Measurements from ENCODE around the gene SLC2A9. TPM values are rescaled to one million over a fixed set of nuclear protein-coding genes. Genes with fewer than 3 reads are reported as not detected.
A peak's percentile ranks its signal among the peaks of the same experiment; 100 is the strongest.

SLC2A9 gene
- total RNA-seq, 2 experiments from 2014 or later, result 0.54 TPM

DNA sequence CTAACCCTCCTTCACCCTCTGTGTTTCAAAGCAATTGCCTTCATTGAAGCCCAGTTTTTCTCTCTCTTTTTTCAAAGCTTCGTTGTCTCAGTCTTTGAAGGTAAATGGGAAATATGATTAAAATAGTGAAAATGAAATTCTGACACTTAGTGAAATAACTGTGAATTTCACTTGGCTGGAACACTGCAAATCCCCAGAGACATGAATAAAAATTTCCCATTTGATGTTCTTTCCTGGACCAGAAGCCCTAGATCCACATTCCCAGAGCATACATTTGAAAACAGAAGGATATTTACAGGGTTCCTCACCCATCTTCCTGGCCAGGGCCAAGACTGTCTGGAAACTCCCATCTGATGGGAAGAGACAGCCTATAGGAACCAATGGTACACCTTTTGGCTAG, 45.0 kb downstream of the SLC2A9 start:
- intact Hi-C loops (cut with micrococcal nuclease), result no loop called here
- CTCF ChIA-PET, result interaction anchor here (1.6 kb wide), 1 partner anchor 38 kb away, joined by 7 read pairs; no protein-coding TSS in a partner anchor
- DNase-seq (no peak), ATAC-seq (no peak)
- POLR2A ChIA-PET, result no interaction called here
- Mint-ChIP-seq H3K27me3 (no peaks in the 10 kb centered on the region), H3K4me3 (no peak overlapping the region), H3K4me1 (ENCODE audit: low read depth) (peaks cover 1% of the 10 kb centered on the region), H3K36me3 (ENCODE audit: low read depth) (peaks cover 11% of the 10 kb centered on the region), H3K27ac (no peak overlapping the region), H3K9me3 (peaks cover 7% of the 10 kb centered on the region)
- TF ChIP-seq, protein P1, sequence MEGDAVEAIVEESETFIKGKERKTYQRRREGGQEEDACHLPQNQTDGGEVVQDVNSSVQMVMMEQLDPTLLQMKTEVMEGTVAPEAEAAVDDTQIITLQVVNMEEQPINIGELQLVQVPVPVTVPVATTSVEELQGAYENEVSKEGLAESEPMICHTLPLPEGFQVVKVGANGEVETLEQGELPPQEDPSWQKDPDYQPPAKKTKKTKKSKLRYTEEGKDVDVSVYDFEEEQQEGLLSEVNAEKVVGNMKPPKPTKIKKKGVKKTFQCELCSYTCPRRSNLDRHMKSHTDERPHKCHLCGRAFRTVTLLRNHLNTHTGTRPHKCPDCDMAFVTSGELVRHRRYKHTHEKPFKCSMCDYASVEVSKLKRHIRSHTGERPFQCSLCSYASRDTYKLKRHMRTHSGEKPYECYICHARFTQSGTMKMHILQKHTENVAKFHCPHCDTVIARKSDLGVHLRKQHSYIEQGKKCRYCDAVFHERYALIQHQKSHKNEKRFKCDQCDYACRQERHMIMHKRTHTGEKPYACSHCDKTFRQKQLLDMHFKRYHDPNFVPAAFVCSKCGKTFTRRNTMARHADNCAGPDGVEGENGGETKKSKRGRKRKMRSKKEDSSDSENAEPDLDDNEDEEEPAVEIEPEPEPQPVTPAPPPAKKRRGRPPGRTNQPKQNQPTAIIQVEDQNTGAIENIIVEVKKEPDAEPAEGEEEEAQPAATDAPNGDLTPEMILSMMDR (IDR thresholded peaks at IDR 0.05), result no peak

DNA sequence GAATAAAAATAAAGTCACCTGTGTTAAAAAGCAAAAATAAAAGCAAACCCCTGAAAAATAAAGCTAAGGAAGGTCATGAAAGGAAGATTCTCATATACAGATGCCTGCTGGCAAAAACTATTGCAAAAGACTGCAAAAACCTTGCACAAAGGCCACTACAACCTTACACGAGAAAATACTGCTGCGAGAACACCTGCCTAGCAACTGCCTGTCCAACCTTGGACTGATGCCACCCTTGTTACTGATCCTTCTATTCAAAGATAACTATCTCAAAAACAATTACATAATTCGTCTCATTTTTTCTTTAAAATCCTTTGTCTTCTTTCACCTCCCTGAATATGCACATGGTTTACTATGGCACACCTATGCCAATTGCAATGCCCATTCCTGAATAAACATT, 49.6 kb downstream of the SLC2A9 start:
- Mint-ChIP-seq H3K4me1 (ENCODE audit: low read depth) (peaks cover 14% of the 10 kb centered on the region), H3K4me3 (no peak overlapping the region), H3K36me3 (ENCODE audit: low read depth) (peaks cover 9% of the 10 kb centered on the region), H3K9me3 (peaks cover 7% of the 10 kb centered on the region), H3K27ac (no peak overlapping the region), H3K27me3 (no peaks in the 10 kb centered on the region)
- no peak for DNase-seq
- ChIA-PET CTCF (interaction anchor here (1.5 kb wide), 1 partner anchor 42 kb away, joined by 4 read pairs; no protein-coding TSS in a partner anchor), POLR2A (no interaction called here)
- TF ChIP-seq, protein P1 (IDR thresholded peaks at IDR 0.05), result no peak
- ATAC-seq, result no peak
- intact Hi-C loops (cut with micrococcal nuclease), result no loop called here

DNA sequence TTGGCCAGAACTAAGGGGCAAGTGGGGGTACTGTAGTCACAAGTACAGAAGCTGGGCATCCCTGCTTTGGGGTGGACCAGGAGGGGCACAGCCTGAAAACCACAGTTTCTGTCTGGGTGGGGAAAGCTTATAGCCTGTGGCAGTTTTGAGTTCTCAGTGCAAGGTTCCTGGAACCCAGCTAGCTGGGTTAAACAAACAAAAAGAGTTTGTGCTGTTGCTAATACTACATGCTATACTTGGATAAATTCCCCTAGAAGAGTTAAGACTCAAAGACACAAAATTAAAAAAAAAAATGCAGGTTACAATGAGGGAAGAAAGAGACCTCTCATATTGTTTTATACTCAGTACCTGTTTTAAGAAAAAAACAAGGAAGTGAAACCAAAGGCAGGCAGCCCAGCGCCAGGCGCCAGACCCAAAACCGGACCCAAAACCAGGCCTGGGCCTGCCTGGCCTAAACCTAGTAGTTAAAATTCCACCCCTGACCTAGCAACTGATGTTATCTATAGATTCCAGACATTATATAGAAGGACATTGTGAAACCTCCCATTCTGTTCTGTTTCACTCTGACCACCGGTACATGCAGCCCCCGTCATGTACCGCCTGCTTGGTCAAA, 50.8 kb downstream of the SLC2A9 start:
- TF ChIP-seq, protein P1 (IDR thresholded peaks at IDR 0.05), result no peak
- intact Hi-C loops (cut with micrococcal nuclease), result no loop called here
- Mint-ChIP-seq H3K4me1 (ENCODE audit: low read depth) (peaks cover 12% of the 10 kb centered on the region), H3K27ac (peak overlapping the region; percentile 64), H3K4me3 (no peak overlapping the region), H3K9me3 (peaks cover 7% of the 10 kb centered on the region), H3K36me3 (ENCODE audit: low read depth) (peaks cover 9% of the 10 kb centered on the region), H3K27me3 (no peaks in the 10 kb centered on the region)
- ATAC-seq (no peak), DNase-seq (no peak)
- ChIA-PET POLR2A (interaction anchor here (1.3 kb wide), 1 partner anchor 29 kb away, joined by 4 read pairs; no protein-coding TSS in a partner anchor), CTCF (no interaction called here)

DNA sequence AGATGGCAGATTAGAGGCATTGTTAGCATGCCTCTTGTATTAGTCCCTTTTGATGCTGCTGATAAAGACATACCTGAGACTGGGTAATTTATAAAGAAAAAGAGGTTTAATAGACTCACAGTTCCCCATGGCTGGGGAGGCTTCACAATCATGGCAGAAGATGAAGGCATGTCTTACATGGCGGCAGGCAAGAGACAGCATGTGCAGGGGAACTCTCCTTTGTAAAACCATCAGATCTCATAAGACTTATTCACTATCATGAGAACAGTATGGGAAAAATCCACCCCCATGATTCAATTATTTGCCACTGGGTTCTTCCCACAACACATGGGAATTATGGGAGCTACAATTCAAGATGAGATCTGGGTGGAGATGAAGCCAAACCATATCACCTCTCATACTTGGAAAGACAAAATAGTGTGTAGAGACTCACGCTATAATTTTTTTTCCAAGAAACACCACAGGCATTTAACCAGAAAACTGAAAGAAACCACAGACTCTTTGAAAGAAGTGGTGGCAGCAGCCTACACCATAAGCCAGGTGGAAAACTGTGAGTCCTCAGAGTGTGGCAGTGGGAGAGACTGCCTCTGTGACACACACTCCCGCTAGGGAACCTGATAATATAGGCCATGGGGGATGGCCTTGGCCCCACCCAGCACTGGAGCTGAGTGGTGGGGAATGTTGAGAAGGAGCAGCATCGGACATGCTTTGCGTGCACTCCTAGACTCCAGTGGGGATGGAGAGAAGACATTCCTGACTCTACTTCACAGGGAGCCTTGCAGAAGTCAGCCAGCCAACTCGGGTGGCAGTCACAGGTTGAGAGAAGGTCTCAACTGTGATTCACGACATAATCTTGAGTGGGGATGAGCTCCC, 51.5 kb downstream of the SLC2A9 start:
- peaks cover 7% of the 10 kb centered on the region for H3K36me3 Mint-ChIP-seq (ENCODE audit: low read depth)
- POLR2A ChIA-PET, result interaction anchor here (1.3 kb wide), 1 partner anchor 30 kb away, joined by 4 read pairs; no protein-coding TSS in a partner anchor
- peaks cover 7% of the 10 kb centered on the region for H3K9me3 Mint-ChIP-seq
- H3K27me3 Mint-ChIP-seq, result no peaks in the 10 kb centered on the region
- no peak overlapping the region for H3K4me3 Mint-ChIP-seq
- peaks cover 12% of the 10 kb centered on the region for H3K4me1 Mint-ChIP-seq (ENCODE audit: low read depth)
- TF ChIP-seq, protein P1 (IDR thresholded peaks at IDR 0.05), result no peak
- intact Hi-C loops (cut with micrococcal nuclease), result no loop called here
- peak overlapping the region; percentile 64 for H3K27ac Mint-ChIP-seq
- CTCF ChIA-PET, result no interaction called here
- peak; percentile 42 for DNase-seq
- peak; percentile 95 for ATAC-seq

DNA sequence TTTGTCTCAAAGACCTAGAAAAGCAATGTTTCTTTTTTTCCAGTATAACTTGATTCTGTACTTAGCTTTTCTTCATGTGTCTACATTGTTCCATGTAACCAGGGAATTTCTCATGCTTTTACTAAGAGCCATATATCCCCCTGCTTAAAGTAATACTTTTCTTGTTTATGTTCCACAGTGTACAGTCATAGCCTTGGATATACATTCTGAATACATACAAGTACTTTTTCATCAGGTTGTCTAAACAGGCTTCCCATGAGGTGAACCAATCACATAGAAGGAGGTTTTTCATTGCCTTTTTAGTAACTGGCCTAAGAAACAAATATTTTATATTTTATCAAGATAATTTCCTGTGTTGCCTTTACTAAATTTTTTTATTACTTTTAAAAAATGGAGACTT, 52.8 kb downstream of the SLC2A9 start:
- POLR2A ChIA-PET, result no interaction called here

More for the DNA sequence above, 52.8 kb downstream of the SLC2A9 start:
- DNase-seq (no peak), ATAC-seq (no peak)
- H3K4me1 Mint-ChIP-seq (ENCODE audit: low read depth), result peaks cover 12% of the 10 kb centered on the region
- TF ChIP-seq, protein P1 (IDR thresholded peaks at IDR 0.05), result no peak
- peaks cover 7% of the 10 kb centered on the region for H3K36me3 Mint-ChIP-seq (ENCODE audit: low read depth)
- H3K9me3 Mint-ChIP-seq, result peaks cover 7% of the 10 kb centered on the region
- H3K4me3 Mint-ChIP-seq, result no peak overlapping the region
- CTCF ChIA-PET, result interaction anchor here (1.1 kb wide), 1 partner anchor 45 kb away, joined by 4 read pairs; no protein-coding TSS in a partner anchor
- intact Hi-C loops (cut with micrococcal nuclease), result no loop called here
- H3K27ac Mint-ChIP-seq, result no peak overlapping the region
- no peaks in the 10 kb centered on the region for H3K27me3 Mint-ChIP-seq

All from activated CD8-positive, alpha-beta T cell treated with anti-CD3 and anti-CD28 coated beads for 36 hours (primary cell).